Activated T-cell treated with anti-CD3 and anti-CD28 coated beads for 24 hours (primary cell): Measurements from ENCODE around the gene ARPP21.

Source experiments
- DNase-seq: peaks from one replicate; pipeline ENCODE4 v3.0.0-alpha.2; 2020; ENCODE audit warnings: low read depth

ARPP21 gene

GRCh38 chr3:35675621-35676020, 36.3 kb downstream of the ARPP21 start:
- no peak for DNase-seq

- DNase-seq, result no peak
Observed at GRCh38 chr3:35677797-35678196, 38.5 kb downstream of the ARPP21 start.

DNA sequence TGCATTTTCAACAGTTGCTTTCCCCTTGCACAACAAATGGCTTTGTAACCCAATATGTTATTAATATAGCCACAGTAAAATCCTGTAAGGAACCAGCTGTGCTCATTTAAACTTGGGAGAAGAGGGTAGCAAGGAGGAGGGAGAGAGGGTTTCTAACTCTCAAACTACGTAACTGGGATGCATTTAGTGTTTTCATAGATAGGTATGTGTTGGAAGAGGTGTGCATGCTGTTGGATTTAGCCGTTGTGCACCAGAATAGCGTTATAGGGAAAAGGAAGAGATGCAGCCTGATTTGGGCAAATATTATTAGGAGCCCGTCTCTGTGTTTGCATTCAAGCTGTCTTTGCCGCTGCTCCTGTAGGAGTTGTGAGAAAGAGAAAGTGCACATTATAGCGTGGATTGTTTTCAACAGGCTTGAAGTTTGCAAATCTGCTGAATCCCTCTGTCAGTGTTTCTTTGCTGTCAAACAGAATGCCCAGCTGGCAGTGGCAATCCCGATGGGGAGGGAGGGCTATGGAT, 39.4 kb downstream of the ARPP21 start:
- no peak for DNase-seq

DNA sequence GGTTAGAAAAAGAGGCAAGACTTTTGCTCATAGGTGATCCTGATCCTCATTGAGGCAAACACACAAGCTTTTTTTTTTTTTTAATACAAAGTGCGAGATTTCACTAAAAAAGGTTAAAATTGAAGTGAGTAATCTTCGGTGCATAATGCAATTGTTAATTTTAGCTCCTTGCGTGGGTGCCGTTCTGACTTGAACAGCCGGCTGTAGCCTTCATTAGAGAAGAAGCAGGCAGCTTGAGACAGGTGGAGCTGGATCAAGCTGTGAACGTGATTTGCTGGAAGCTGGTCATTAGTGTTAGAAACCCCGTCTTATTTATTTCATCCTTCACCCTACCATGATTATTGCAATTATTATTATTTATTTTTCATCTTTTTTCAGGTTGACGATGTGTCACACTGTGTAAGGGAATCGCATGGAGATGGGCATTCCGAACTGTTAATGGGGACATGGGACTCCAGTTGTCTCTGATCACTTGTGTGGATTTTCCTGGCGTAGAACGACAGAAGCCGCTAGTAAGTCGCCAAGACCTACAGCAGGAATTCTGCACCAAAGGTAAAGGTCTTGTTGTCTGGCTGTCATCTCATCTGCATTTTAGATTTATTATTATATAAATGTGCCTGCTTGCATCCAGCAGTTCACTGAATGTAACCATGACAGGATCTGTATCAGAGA, 40.2 kb downstream of the ARPP21 start:
- DNase-seq, result no peak

DNA sequence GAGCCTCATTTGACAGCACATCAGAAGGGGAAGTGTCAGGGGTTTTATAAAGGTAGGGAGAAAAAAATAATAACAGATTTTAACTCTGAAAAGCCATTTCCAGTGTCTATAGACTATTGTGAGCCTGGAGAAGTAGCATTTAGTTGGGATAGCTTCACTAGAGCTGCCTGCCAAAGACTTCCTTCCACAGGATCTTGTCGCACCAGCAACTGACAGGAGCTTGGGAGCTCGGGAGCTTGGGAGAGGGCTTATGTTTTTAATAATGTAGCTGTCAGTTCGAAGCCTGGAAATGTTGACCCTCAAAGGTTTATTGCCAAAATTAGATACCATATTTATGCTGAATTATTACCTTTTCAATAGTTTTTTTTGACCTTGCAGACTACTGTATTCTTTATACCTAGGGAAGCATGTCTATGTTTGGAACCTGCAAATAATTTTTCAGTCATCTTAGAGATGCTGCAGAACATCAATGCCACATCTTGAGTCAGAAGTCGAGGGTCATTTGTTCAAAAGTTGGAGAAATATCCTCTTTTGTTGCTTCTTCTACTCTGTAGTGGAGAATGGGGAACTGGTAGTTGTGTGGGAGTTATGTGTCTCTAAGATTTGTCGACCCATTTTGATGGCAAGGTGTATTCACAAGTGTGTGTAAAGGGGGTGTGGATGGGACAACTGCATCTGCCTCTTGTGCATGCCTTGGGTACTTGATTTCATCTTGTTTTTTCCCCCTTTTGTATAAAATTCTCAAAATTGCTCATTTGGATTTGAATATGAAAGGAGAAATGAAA, 41.7 kb downstream of the ARPP21 start:
- no peak for DNase-seq

DNA sequence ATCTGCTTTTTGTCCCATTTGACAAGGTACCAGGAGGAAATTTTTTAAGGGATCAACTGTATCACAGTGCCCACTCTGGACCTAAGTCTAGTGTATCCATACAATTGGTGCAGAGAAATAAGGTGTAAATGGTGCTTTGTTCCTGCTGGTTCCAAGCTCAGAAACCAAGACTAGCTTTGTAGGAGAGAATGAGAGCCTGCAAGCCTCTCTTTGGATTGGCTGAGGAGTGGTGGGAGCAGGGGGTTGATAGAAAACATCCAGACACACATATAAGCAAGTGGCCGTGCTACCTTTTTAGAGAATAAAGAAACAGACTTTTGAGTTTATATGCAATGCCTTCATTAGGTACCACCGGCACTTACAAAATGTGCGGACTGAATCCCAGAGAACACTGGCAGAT, 45.8 kb downstream of the ARPP21 start:
- DNase-seq, result no peak

DNA sequence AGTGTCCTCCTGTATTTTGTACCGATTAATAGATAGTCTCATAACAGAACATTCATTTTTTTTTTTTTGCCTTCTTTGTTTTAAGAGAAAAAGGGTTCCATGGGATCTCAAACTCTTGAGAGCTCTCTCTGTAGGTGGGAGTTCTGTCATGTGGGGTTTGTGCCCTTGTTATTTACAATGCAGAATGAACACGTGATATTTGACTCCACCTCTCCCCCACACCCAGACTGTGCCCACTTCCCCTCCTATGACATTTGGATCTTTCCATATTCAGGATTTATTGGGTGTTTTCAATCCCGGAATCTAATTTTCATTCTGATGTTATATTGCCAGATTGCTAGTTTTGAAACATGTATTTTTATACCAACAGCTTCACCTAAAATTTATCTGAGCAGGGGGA, 49.5 kb downstream of the ARPP21 start:
- no peak for DNase-seq

GRCh38 chr3:35690271-35690670, 50.9 kb downstream of the ARPP21 start:
- no peak for DNase-seq

DNA sequence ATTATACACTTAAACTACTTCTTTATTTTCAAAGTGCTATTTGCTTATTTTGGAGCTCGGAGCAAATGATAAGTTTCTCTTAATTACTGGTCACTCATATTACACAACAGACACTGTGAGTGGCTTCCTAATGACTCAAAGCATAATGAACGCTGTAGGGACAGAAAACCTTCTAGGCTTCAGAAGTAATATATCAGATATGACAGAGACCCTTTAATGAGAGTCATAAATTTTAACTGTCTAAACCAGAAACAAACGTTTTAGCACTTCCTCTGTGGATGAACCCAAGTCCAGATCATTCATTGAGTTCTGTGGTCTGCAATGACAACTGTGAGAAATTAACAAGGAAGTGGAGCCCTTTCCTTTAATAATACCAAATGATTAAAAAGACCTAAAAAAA, 66.6 kb downstream of the ARPP21 start:
- DNase-seq, result no peak

- DNase-seq, result no peak
Observed at GRCh38 chr3:35707904-35708303, 68.6 kb downstream of the ARPP21 start.

DNA sequence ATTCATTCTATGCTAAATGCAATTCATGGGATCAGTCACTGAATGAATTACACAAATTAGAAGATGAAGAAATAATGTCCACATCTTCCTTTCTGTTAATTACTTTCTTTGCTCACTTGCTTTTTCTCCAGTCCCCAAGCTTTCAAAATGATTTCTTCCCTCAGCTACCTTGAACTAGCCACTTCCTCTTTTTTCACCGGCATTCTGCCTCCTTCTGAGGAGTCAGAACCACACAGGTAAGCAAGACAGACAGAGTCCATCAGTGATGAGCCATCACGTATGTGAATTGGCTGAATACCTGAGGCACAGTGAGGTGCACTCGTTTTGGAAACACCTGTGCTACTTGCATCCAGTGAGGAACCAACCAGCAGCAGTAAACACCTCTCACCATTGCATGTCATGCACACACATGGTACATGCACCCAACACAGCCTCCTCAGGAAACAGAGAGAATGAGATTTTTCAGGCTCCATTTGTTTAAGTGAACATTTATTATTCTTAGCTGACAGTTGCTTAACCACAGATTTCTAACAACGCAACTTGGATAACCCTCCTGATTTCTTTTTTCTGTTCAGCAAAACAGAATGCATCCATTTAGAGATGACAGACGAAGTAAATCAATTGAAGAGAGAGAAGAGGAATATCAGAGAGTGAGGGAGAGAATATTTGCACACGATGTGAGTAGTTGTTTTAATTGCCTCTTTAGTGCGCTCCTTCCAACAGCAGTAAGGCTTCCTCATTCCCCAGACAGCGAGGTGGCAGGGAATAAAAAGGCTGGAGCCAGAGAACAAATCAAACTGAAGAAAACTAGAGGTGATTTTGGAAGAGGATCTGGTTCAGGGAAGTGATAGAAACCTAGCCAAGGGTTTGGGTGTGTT, 69.3 kb downstream of the ARPP21 start:
- DNase-seq, result no peak

GRCh38 chr3:35709691-35710090, 70.4 kb downstream of the ARPP21 start:
- DNase-seq, result no peak

DNA sequence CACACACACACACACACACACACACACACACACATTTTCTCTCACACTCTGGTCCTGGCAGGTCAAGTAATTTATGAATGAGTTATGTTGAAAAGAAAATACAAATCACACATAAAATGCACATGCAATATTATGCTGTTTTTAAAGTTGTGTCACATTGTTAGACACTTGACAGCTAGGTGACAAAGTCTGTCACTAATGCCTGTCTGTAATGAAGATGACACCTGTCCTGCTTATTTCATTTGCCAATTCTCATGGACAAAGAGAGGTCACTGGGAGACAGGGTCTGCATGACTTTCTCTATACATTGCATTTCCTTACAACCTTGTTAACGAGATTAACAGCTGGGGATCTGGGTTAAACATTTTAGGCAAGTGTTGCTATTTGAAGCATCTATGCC, 71.2 kb downstream of the ARPP21 start:
- no peak for DNase-seq

DNA sequence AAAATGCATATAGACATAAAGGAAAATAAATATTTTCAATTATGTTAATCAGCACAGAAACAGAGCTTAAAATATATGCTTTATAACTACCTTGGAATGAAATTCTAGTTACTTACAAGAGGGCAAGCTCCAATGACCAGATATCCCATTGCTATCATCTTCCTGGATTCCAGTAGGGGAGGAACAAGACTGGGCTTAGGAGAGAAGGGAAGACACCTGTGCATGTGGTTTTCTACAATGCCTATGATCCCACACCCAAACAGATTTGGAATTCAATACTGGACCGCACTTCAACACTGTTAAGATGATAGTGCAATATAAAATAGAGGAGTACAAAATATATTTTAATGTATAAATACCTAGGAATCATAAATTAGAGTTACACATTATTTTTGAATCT, 79.6 kb downstream of the ARPP21 start:
- DNase-seq, result no peak

GRCh38 chr3:35721628-35722027, 82.3 kb downstream of the ARPP21 start:
- DNase-seq, result no peak

- DNase-seq, result no peak
Observed at GRCh38 chr3:35722902-35723301, 83.6 kb downstream of the ARPP21 start.

GRCh38 chr3:35723480-35724097, 84.3 kb downstream of the ARPP21 start:
- no peak for DNase-seq

GRCh38 chr3:35724106-35724505, 84.8 kb downstream of the ARPP21 start:
- no peak for DNase-seq

DNA sequence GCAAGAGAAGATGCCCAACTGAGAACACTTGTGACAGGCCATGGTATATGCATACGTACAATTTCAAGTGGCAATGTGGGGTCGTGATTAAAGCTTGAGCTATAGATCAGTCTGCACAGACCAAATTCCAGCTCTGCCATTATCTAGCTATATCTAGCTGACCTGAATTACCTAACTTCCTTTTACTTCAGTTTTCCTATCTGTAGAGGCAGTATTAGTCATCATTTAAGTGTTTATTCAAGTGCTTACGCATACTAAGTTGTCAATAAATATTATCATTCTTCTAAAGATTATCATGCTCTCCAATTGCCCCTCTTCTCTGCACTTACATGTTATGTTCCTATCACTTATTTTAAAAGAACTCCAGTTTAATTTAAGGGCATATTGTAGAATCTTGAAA, 87.9 kb downstream of the ARPP21 start:
- no peak for DNase-seq

GRCh38 chr3:35733341-35733740, 94.0 kb downstream of the ARPP21 start:
- DNase-seq, result no peak

DNA sequence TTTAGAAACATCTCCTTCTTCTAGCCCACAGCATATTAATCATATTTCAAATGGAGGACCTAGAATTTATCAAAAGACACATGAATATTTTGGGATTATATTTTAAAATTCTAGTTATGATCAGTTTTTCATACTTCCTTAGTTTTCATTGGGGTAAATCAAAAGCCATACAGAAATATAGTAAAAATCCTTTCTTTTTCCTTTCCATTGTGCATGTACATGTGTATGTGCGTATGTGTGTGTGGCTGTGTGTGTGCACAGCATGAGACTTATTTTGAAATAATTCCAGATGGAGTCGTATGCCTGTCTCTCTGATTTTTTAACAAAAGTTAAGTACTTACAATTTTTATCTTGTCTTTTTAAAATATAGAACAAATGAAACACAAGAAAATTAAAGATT, 94.5 kb downstream of the ARPP21 start:
- DNase-seq, result no peak

GRCh38 chr3:35737080-35737479, 97.8 kb downstream of the ARPP21 start:
- DNase-seq, result no peak
